Neuronal stem cell (in vitro differentiated cells): ENCODE measurements around the gene MKNK1.

Source experiments
- DNase-seq: peaks from one replicate; pipeline ENCODE4 v3.0.0-alpha.2; 2013; ENCODE audit warnings: low spot score
- H2AFZ ChIP-seq: one replicate; pipeline ENCODE4 v1.6.1; 2013; ENCODE audit warnings: mild to moderate bottlenecking, low read length, inconsistent platforms
- H2AK5ac ChIP-seq: 2 replicates; pipeline ENCODE4 v1.6.1; 2013; ENCODE audit warnings: low read depth, mild to moderate bottlenecking, inconsistent platforms, low read length, moderate library complexity, mixed read lengths
- H2BK120ac ChIP-seq: 2 replicates; pipeline ENCODE4 v1.6.1; 2013; ENCODE audit warnings: low read depth, mild to moderate bottlenecking, inconsistent platforms, low read length, moderate library complexity, mixed read lengths
- H2BK12ac ChIP-seq: one replicate; pipeline ENCODE4 v1.6.1; 2013; ENCODE audit warnings: low read length, inconsistent platforms
- H2BK15ac ChIP-seq: 2 replicates; pipeline ENCODE4 v1.6.1; 2013; ENCODE audit warnings: mild to moderate bottlenecking, low read length, inconsistent platforms, mixed read lengths
- H2BK5ac ChIP-seq: one replicate; pipeline ENCODE4 v1.6.1; 2013; ENCODE audit warnings: inconsistent platforms, mild to moderate bottlenecking, low read length, moderate library complexity
- H3K14ac ChIP-seq: one replicate; pipeline ENCODE4 v1.6.1; 2013; ENCODE audit warnings: low read length, inconsistent platforms
- H3K18ac ChIP-seq: 2 replicates; pipeline ENCODE4 v1.6.1; 2013; ENCODE audit warnings: low read length, inconsistent platforms
- H3K23ac ChIP-seq: 2 replicates; pipeline ENCODE4 v1.6.1; 2013; ENCODE audit warnings: low read depth, mild to moderate bottlenecking, mixed read lengths, low read length, inconsistent platforms; ENCODE audit not compliant: poor library complexity
- H3K27ac ChIP-seq: replicated peaks from 3 replicates; pipeline ENCODE4 v1.5.1; 2013; ENCODE audit warnings: low read length, inconsistent platforms
- H3K27me3 ChIP-seq, 3 experiments: 2 replicates each; pipeline ENCODE4 v1.6.1; 2013; ENCODE audit warnings: low read length in 3 of 3, mild to moderate bottlenecking in 2 of 3, inconsistent platforms in 1 of 3, low read depth in 1 of 3, mixed read lengths in 1 of 3, moderate library complexity in 1 of 3; ENCODE audit not compliant: control insufficient read depth in 3 of 3, insufficient read depth in 3 of 3
- H3K36me3 ChIP-seq, 2 donors: replicated peaks in 1 of 2; 2 replicates each; pipeline ENCODE4 v1.6.1; 2013; ENCODE audit warnings: low read length in 2 of 2; ENCODE audit not compliant: control insufficient read depth in 2 of 2, insufficient read depth in 2 of 2
- H3K4ac ChIP-seq: 2 replicates; pipeline ENCODE4 v1.6.1; 2013; ENCODE audit warnings: inconsistent platforms, mild to moderate bottlenecking, low read length, moderate library complexity
- H3K4me1 ChIP-seq, 2 donors: 1 replicate in 1 of 2; 2 replicates in 1 of 2; pipeline ENCODE4 v1.6.1; 2013; ENCODE audit warnings: low read length in 2 of 2, low read depth in 1 of 2; ENCODE audit not compliant: control insufficient read depth in 2 of 2, insufficient read depth in 1 of 2
- H3K4me2 ChIP-seq: one replicate; pipeline ENCODE4 v1.6.1; 2013; ENCODE audit warnings: mild to moderate bottlenecking, low read length, inconsistent platforms; ENCODE audit not compliant: insufficient read depth, poor library complexity, severe bottlenecking
- H3K4me3 ChIP-seq, 2 donors: 2 replicates each; pipeline ENCODE4 v1.5.1; 2013; ENCODE audit warnings: low read length in 2 of 2, mild to moderate bottlenecking in 2 of 2, inconsistent platforms in 1 of 2, moderate library complexity in 1 of 2
- H3K79me1 ChIP-seq: one replicate; pipeline ENCODE4 v1.6.1; 2013; ENCODE audit warnings: low read depth, mild to moderate bottlenecking, inconsistent platforms, low read length, moderate library complexity
- H3K9ac ChIP-seq: one replicate; pipeline ENCODE4 v1.6.1; 2013; ENCODE audit warnings: mild to moderate bottlenecking, low read depth, low read length, inconsistent platforms; ENCODE audit not compliant: poor library complexity
- H3K9me3 ChIP-seq, 2 donors: replicated peaks in 1 of 2; 2 replicates each; pipeline versions ENCODE3 to v1.6.1; 2013; ENCODE audit warnings: low read length in 2 of 2, mild to moderate bottlenecking in 2 of 2, inconsistent platforms in 1 of 2, low read depth in 1 of 2, mixed read lengths in 1 of 2, moderate library complexity in 1 of 2; ENCODE audit not compliant: control insufficient read depth in 2 of 2, insufficient read depth in 1 of 2
- H4K8ac ChIP-seq: one replicate; pipeline ENCODE4 v1.6.1; 2013; ENCODE audit warnings: low read depth, mild to moderate bottlenecking, inconsistent platforms, low read length, moderate library complexity
- H4K91ac ChIP-seq: one replicate; pipeline ENCODE4 v1.6.1; 2013; ENCODE audit warnings: low read length, low read depth, mild to moderate bottlenecking, inconsistent platforms; ENCODE audit not compliant: poor library complexity
- WGBS, 2 donors: extraction: QIAGEN DNeasy Blood & Tissue Kit; methylation state at CpG; one replicate each; pipeline ENCODE4 v1.1.7; 2013; ENCODE audit warnings: missing lambda C conversion rate in 2 of 2, mixed read lengths in 1 of 2; ENCODE audit not compliant: insufficient read length in 2 of 2, insufficient replicate concordance in 1 of 2; ENCODE audit errors: extremely low coverage in 2 of 2; 5-methylcytosine and 5-hydroxymethylcytosine counted together

MKNK1 gene

DNA sequence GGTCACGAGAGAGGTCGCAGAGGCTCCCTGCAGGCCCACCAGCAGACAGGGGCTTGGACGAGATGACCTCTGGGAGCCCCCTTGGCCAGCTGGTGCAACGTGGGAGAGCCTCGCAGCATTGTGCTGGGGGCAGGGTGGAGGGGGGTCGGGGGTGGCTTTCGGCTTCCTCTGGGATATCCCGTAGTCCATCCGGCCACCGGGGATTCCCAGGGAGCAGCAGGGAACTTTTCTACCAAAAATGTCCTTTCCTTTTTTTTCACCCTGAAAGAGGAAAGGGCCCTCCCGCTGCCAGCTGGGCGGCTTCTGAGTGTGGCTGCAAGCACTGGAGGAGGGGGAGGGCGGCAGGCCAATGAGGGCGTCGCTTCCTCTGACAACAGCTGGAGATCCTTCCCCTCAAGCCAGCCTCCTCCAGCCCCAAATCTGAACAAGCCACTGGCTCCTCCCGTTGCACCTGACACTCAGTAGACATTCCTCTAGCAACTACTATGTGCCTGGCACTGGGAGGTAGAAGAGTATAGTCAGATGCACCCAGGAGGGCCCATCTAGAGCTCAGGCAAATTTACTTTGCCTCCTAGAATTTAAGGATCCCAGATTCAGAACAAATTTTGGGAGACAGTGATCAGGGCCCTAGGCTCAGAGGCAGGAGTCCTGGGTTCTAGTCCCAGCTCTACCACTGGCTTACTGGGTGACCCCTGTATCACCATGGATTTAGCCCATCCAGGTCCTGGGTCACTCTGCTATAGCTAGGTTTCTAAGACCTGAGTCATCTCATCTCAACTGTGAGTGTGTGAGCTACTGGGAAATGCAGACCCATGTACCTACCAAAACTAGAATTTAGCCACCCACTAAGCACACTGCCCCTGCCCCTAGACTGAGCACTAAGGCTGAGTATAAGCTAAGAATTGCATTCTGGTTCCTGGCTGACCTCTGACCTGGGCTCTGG lies 9.9 kb upstream of the MKNK1 start:
- Histone ChIP-seq H2BK120ac (no peak overlapping the region), H3K9me3 (no peaks in the 10 kb centered on the region), H4K91ac (no peak overlapping the region), H3K4ac (no peak overlapping the region), H3K9ac (no peak overlapping the region), H3K36me3 (no peaks in the 10 kb centered on the region), H3K4me3 (peak overlapping the region in 1 of 2 donors; percentile 6), H3K4me1 (peaks cover 20 to 26% of the 10 kb centered on the region in 2 donors), H3K14ac (no peak overlapping the region), H3K27me3 (peaks cover 0 to 13% (median 5%) of the 10 kb centered on the region in 3 experiments), H3K4me2 (peak overlapping the region; percentile 41), H3K23ac (no peak overlapping the region), H2AFZ (peak overlapping the region; percentile 81), H3K18ac (peak overlapping the region; percentile 92), H2AK5ac (peak overlapping the region; percentile 97), H2BK12ac (no peak overlapping the region), H2BK5ac (peak overlapping the region; percentile 92), H3K79me1 (no peaks in the 10 kb centered on the region), H2BK15ac (peak overlapping the region; percentile 97), H4K8ac (no peak overlapping the region), H3K27ac (peak overlapping the region; percentile 86)
- DNase-seq = peak; percentile 41
- no CpG with 5 or more reads among the region's 16 CpGs for WGBS, 2 donors

DNA sequence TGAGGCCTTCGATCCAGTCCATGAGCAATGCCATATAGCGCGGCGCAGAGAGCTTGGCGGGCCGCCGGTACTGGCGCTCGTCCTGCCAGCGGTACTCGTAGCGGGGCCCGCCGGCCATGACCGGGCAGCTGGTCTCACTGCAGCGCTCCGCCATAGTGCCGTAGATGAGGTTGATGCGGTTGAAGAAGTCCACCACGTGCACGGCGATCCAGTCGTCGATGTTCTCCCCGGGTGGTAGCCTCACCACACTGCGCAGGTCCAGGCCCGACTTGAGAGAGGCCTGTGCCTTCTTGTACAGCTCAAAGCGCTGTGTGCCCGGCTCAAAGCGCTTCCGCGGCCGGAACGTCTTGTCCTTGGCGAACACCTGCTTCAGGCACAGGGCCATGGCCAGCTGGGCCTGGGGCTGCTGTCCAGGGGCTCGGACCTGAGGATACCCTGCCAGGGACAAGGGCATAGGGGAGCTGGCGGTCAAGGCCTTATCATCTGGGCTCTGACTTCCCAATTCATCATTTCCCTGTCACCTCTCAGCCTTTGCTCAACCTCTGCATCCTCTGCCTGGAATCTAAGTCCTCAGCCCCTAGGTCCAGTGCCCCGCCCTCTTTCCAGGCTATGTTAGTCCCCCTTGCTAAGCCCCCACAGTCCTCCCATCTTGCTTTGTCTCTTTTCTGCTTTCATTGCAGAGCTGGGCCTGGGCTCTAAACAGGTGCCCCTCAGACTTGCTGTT lies 9.0 kb upstream of the MKNK1 start:
- H3K79me1 ChIP-seq = no peaks in the 10 kb centered on the region
- peak; percentile 37 for DNase-seq
- H2BK5ac ChIP-seq = peak overlapping the region; percentile 92

DNA sequence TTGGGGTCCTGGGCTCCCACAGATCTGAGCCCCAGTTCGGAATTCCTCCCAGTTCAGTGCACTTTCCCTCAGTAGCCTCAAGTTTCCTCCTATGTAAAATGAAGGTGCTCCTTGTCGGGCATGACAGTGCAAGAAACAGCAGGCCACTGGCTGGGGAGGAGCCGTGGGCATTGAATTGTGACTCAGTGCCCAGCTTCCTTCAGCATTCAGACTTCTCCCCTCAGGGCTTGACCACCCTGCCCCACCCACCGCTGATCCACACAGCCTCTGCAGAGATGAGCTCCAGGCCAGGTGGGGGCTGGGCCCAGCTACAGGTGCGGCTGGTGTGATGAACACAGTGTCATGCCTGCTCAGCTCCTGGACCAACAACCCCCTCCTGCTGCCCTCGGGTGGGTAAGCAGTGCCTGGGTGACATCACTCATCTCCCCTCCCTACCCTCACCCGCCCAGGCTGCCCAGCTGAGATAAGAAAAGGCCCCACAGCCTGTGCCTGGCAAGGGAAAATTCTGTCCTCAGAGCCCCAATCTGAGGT lies 7.7 kb upstream of the MKNK1 start:
- Histone ChIP-seq H2AFZ (no peak overlapping the region), H3K4me3 (no peak overlapping the region), H3K4me1 (peaks cover 20 to 23% of the 10 kb centered on the region in 2 donors), H3K27ac (no peak overlapping the region), H4K8ac (no peak overlapping the region), H3K14ac (no peak overlapping the region), H3K4me2 (no peak overlapping the region), H3K79me1 (no peaks in the 10 kb centered on the region), H2BK120ac (no peak overlapping the region), H4K91ac (peak overlapping the region; percentile 12), H3K4ac (no peak overlapping the region), H3K27me3 (no peaks in the 10 kb centered on the region), H2BK5ac (no peak overlapping the region), H2BK12ac (no peak overlapping the region), H3K36me3 (no peaks in the 10 kb centered on the region), H3K23ac (no peak overlapping the region), H3K9ac (no peak overlapping the region), H2AK5ac (peak overlapping the region; percentile 2), H3K18ac (peak overlapping the region; percentile 78), H2BK15ac (peak overlapping the region; percentile 83), H3K9me3 (no peaks in the 10 kb centered on the region)
- WGBS, 2 donors = no CpG with 5 or more reads among the region's 7 CpGs
- no peak for DNase-seq

More for the DNA sequence above, 9.0 kb upstream of the MKNK1 start:
- no CpG with 5 or more reads among the region's 38 CpGs for WGBS, 2 donors
- Histone ChIP-seq H2BK120ac (peak overlapping the region; percentile 12), H2AFZ (peak overlapping the region; percentile 81), H3K4me1 (peaks cover 20 to 26% of the 10 kb centered on the region in 2 donors), H3K4me2 (peak overlapping the region; percentile 41), H4K91ac (no peak overlapping the region), H3K14ac (peak overlapping the region; percentile 57), H3K27me3 (peaks cover 0 to 10% (median 5%) of the 10 kb centered on the region in 3 experiments), H3K27ac (peak overlapping the region; percentile 86), H3K4ac (peak overlapping the region; percentile 97), H3K36me3 (no peaks in the 10 kb centered on the region), H3K4me3 (no peak overlapping the region), H3K23ac (peak overlapping the region; percentile 31), H2BK12ac (peak overlapping the region; percentile 95), H2AK5ac (peak overlapping the region; percentile 97), H3K9ac (peak overlapping the region; percentile 61), H4K8ac (no peak overlapping the region), H2BK15ac (peak overlapping the region; percentile 97), H3K18ac (peak overlapping the region; percentile 93), H3K9me3 (no peaks in the 10 kb centered on the region)
